ENCODE data around the gene FBXL22.

GRCh38 chr15:63556736-63557135 lies 40.5 kb upstream of the FBXL22 start:
- TF ChIP-seq CTCF (conservative IDR thresholded peaks at IDR 0.05 in 1 of 2, IDR thresholded peaks at IDR 0.05 in 1 of 2; ENCODE audit: low read depth in 1 of 2, low read length in 2 of 2), result no peak
- TF ChIP-seq EZH2 (IDR thresholded peaks at IDR 0.05; ENCODE audit: low read length, missing control alignments), result no peak
